PC-3 (cell line): ENCODE measurements around the gene SRGN. TPM values are rescaled to one million over a fixed set of nuclear protein-coding genes. Genes with fewer than 3 reads are reported as not detected.
"Not testable (repeated sequence)": the region's sequence is repeated elsewhere in the genome, so short reads cannot be mapped to it uniquely, and the experiment has no call there.

Experiments
- ATAC-seq: fragments of 200-7000 bp; cut with Tn5 transposase; 2 replicates; pipeline ENCODE4 v1.9.1; 2020; ENCODE audit warnings: mild to moderate bottlenecking, moderate library complexity
- BruUV-seq: library from RNA; stranded (reverse); fragments of 400-500 nt; replicated peaks from 2 replicates; lab custom pipeline; 2021; lab: Mats Ljungman, UMichigan
- CTCF ChIA-PET: fragments of 300-600 bp; sonication (Branson Sonifier 250); formaldehyde crosslinking; loops from one replicate; lab custom pipeline; 2022; ENCODE audit warnings: antibody characterized with exemption; lab: Charles Lee
- POLR2A ChIA-PET: fragments of 300-600 bp; sonication (Branson Sonifier 250); formaldehyde crosslinking; loops from one replicate; lab custom pipeline; 2022; ENCODE audit warnings: antibody characterized with exemption; ENCODE audit not compliant: unreplicated experiment; lab: Charles Lee
- DNase-seq: peaks from one replicate; pipeline ENCODE4 v3.0.0-alpha.2; 2015
- H2AFZ ChIP-seq: fragments of 300-600 bp; sonication (generic); 2 replicates; pipeline ENCODE4 v1.6.0; 2016; ENCODE audit warnings: antibody characterized with exemption, low read length
- H3F3A ChIP-seq: fragments of 300-600 bp; sonication (generic); one replicate; pipeline ENCODE4 v1.6.0; 2017; ENCODE audit warnings: antibody characterized with exemption, low read length, control low read depth, mild to moderate bottlenecking; ENCODE audit not compliant: unreplicated experiment
- H3K27ac ChIP-seq: fragments of 300-600 bp; sonication (generic); 2 replicates; pipeline ENCODE4 v1.5.1; 2016; ENCODE audit warnings: mild to moderate bottlenecking, low read length
- H3K27me3 ChIP-seq: fragments of 300-600 bp; sonication (generic); 2 replicates; pipeline ENCODE4 v1.6.1; 2016; ENCODE audit warnings: low read length, mixed read lengths
- H3K36me3 ChIP-seq: fragments of 300-600 bp; sonication (generic); 2 replicates; pipeline ENCODE4 v1.6.1; 2016; ENCODE audit warnings: low read depth, mixed run types, low read length, mixed read lengths
- H3K4me1 ChIP-seq: fragments of 300-600 bp; sonication (generic); 2 replicates; pipeline ENCODE4 v1.5.1; 2016; ENCODE audit warnings: low read length; ENCODE audit not compliant: insufficient read depth
- H3K4me2 ChIP-seq: fragments of 300-600 bp; sonication (generic); 2 replicates; pipeline ENCODE4 v1.6.0; 2016; ENCODE audit warnings: low read length
- H3K4me3 ChIP-seq: fragments of 300-600 bp; sonication (generic); 2 replicates; pipeline ENCODE4 v1.5.1; 2016; ENCODE audit warnings: mild to moderate bottlenecking, low read length, mixed read lengths
- H3K79me2 ChIP-seq: fragments of 300-600 bp; sonication (generic); 2 replicates; pipeline ENCODE4 v1.6.1; 2017; ENCODE audit warnings: low read length, mixed read lengths
- H3K9ac ChIP-seq: fragments of 300-600 bp; sonication (generic); 2 replicates; pipeline ENCODE4 v1.6.0; 2016; ENCODE audit warnings: mild to moderate bottlenecking, low read length
- H3K9me2 ChIP-seq: fragments of 300-600 bp; sonication (generic); replicated peaks from 2 replicates; pipeline ENCODE4 v1.6.1; 2016; ENCODE audit warnings: mixed run types, low read length, mixed read lengths
- H3K9me3 ChIP-seq: fragments of 300-600 bp; sonication (generic); 2 replicates; pipeline ENCODE4 v1.6.1; 2016; ENCODE audit warnings: low read length, mixed read lengths
- H4K20me1 ChIP-seq: fragments of 300-600 bp; sonication (generic); 2 replicates; pipeline ENCODE4 v1.6.1; 2016; ENCODE audit warnings: low read length, mixed read lengths
- EZH2 ChIP-seq: fragments of 300-600 bp; sonication (generic); IDR thresholded peaks from one replicate; pipeline ENCODE4 v1.6.1; 2017; ENCODE audit warnings: antibody characterized with exemption, mild to moderate bottlenecking, low read length; ENCODE audit not compliant: unreplicated experiment
- EZH2phosphoT487 ChIP-seq: fragments of 300-600 bp; sonication (generic); IDR thresholded peaks from 2 replicates; pipeline ENCODE4 v1.6.1; 2018; ENCODE audit warnings: mild to moderate bottlenecking, antibody characterized with exemption, low read length, borderline replicate concordance
- intact Hi-C: fragments of 100-400 bp; cut with micrococcal nuclease; formaldehyde crosslinking; loops from 2 replicates; pipeline ENCODE4 v1.9.0; 2023
- total RNA-seq: library from RNA; depleted of rRNA; stranded (reverse); fragments of >200 nt; gene quantifications from 2 replicates; pipeline ENCODE4 v1.2.3, GENCODE V29; 2014
- TF ChIP-seq, protein P1 (sequence below): fragments of 300-600 bp; sonication (generic); conservative IDR thresholded peaks from 2 replicates; pipeline ENCODE4 v1.5.1; 2017; ENCODE audit warnings: antibody characterized with exemption, low read depth, mild to moderate bottlenecking, low read length

Gene SRGN
- total RNA-seq, 1 experiment from 2014 or later, result 422 TPM

GRCh38 chr10:69139961-69140360 lies 52.1 kb downstream of the SRGN start:
- Histone ChIP-seq H3K4me2 (no peak overlapping the region), H3K27me3 (no peaks in the 10 kb centered on the region), H3K9ac (no peak overlapping the region), H3K27ac (no peak overlapping the region), H3F3A (no peaks in the 10 kb centered on the region), H2AFZ (no peak overlapping the region), H3K36me3 (peaks cover 12% of the 10 kb centered on the region; the same call in 1 of the 2 replicates), H3K9me3 (no peaks in the 10 kb centered on the region), H3K4me3 (no peak overlapping the region), H4K20me1 (no peaks in the 10 kb centered on the region), H3K9me2 (no peaks in the 10 kb centered on the region), H3K4me1 (0 out of 2 replicates have a peak, but pooled peaks cover 3% of the 10 kb centered on the region), H3K79me2 (peaks cover 49% of the 10 kb centered on the region)
- ChIA-PET POLR2A (interaction anchor here (0.6 kb wide), 1 partner anchor 120 kb away, joined by 4 read pairs; no protein-coding TSS in a partner anchor), CTCF (interaction anchor here (0.7 kb wide), 1 partner anchor 960 kb away, joined by 4 read pairs; no protein-coding TSS in a partner anchor)
- intact Hi-C loops, result no loop called here
- ATAC-seq (no peak), DNase-seq (no peak)
- TF ChIP-seq EZH2phosphoT487 (no peak), EZH2 (no peak)
- TF ChIP-seq, protein P1, sequence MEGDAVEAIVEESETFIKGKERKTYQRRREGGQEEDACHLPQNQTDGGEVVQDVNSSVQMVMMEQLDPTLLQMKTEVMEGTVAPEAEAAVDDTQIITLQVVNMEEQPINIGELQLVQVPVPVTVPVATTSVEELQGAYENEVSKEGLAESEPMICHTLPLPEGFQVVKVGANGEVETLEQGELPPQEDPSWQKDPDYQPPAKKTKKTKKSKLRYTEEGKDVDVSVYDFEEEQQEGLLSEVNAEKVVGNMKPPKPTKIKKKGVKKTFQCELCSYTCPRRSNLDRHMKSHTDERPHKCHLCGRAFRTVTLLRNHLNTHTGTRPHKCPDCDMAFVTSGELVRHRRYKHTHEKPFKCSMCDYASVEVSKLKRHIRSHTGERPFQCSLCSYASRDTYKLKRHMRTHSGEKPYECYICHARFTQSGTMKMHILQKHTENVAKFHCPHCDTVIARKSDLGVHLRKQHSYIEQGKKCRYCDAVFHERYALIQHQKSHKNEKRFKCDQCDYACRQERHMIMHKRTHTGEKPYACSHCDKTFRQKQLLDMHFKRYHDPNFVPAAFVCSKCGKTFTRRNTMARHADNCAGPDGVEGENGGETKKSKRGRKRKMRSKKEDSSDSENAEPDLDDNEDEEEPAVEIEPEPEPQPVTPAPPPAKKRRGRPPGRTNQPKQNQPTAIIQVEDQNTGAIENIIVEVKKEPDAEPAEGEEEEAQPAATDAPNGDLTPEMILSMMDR, result no peak
- BruUV-seq, result no TSS peak

- no peaks in the 10 kb centered on the region for H3K27me3 ChIP-seq
- no peak overlapping the region for H3K9ac ChIP-seq
- H3K79me2 ChIP-seq, result peaks cover 61% of the 10 kb centered on the region
- no peak overlapping the region for H3K27ac ChIP-seq
- H3F3A ChIP-seq, result no peaks in the 10 kb centered on the region
- no peaks in the 10 kb centered on the region for H4K20me1 ChIP-seq
- TF ChIP-seq, protein P1, result peak; percentile 57
- no peak for TF ChIP-seq EZH2phosphoT487
- no peak overlapping the region for H3K4me3 ChIP-seq
- peak; percentile 53 for ATAC-seq
- H3K4me2 ChIP-seq, result no peak overlapping the region
- BruUV-seq, result no TSS peak
- intact Hi-C loops, result no loop called here
- peaks cover 7% of the 10 kb centered on the region; the same call in 1 of the 2 replicates for H3K36me3 ChIP-seq
- CTCF ChIA-PET, result no interaction called here
- no peaks in the 10 kb centered on the region for H3K9me2 ChIP-seq
- POLR2A ChIA-PET, result no interaction called here
- no peaks in the 10 kb centered on the region for H3K4me1 ChIP-seq
- H2AFZ ChIP-seq, result no peak overlapping the region
- DNase-seq, result no peak
- no peaks in the 10 kb centered on the region for H3K9me3 ChIP-seq
Observed at GRCh38 chr10:69141304-69141703, 53.4 kb downstream of the SRGN start.

DNA sequence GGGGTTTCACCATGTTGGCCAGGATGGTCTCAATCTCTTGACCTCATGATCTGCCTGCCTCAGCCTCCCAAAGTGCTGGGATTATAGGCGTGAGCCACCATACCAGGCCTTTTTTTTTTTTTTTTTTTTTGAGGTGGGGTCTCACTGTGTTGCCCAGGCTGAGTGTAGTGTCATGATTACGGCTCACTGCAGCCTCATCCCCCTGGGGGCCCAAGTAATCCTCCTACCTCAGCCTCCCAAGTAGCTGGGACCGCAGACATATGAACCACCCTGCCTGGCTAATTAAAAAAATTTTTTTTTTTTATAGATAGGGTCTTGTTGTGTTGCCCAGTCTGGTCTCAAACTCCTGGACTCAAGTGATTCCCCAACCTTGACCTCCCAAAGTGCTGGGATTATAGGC lies 54.2 kb downstream of the SRGN start:
- H3F3A ChIP-seq, intact Hi-C loops, H2AFZ ChIP-seq, H3K36me3 ChIP-seq, H3K4me3 ChIP-seq, H3K9ac ChIP-seq, H3K9me3 ChIP-seq, H3K4me2 ChIP-seq, H3K9me2 ChIP-seq, ATAC-seq, H3K27me3 ChIP-seq, CTCF ChIA-PET, H3K4me1 ChIP-seq, H3K27ac ChIP-seq, POLR2A ChIA-PET, BruUV-seq, H4K20me1 ChIP-seq, DNase-seq: not testable (repeated sequence)
- peaks cover 68% of the 10 kb centered on the region for H3K79me2 ChIP-seq
